HFF-Myc (cell line): Measurements from ENCODE around the gene CDH4.

Experiments used
- DNase-seq: peaks from one replicate; pipeline ENCODE4 v3.0.0-alpha.2; 2011; ENCODE audit warnings: low read depth; ENCODE audit errors: extremely low read depth
- H3K4me3 ChIP-seq: replicated peaks from 2 replicates; pipeline ENCODE4 v1.5.1; 2011; ENCODE audit warnings: low read depth, mild to moderate bottlenecking, control low read depth, low read length
- TF ChIP-seq, protein P1 (sequence below): IDR thresholded peaks from 2 replicates; pipeline ENCODE4 v1.5.1; 2012; ENCODE audit warnings: mild to moderate bottlenecking, low read depth, low read length, control low read depth; ENCODE audit errors: missing control alignments

CDH4 gene

DNA sequence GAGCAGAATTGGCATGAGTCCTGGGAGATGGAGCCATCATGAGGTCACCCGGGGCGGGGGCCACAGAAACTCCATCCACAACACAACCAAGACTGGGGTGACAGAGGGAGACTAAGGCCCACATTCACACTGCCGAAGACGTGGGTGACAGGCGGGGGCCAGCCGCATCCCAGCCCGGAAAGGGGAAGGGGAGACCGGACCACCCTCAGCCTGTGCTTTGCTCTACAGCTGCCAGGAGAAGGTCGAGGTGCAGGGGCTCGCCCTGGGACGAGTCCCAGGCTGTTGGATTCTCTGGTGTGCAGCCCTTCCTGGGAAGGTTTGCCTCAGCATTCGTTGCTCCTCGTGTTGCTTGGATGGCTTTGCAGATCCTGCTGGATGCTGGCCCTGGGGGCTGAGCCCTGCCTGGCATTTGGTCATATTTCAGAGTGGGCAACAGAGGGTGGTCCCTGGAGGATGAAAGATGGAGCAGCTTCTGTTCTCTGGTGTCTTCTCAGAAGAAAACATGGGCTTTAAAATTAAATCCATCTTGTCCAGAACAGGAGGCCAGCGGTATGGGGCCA is 484.8 kb downstream of the CDH4 start:
- DNase-seq, result no peak
- no peak overlapping the region for H3K4me3 ChIP-seq
- TF ChIP-seq, protein P1, sequence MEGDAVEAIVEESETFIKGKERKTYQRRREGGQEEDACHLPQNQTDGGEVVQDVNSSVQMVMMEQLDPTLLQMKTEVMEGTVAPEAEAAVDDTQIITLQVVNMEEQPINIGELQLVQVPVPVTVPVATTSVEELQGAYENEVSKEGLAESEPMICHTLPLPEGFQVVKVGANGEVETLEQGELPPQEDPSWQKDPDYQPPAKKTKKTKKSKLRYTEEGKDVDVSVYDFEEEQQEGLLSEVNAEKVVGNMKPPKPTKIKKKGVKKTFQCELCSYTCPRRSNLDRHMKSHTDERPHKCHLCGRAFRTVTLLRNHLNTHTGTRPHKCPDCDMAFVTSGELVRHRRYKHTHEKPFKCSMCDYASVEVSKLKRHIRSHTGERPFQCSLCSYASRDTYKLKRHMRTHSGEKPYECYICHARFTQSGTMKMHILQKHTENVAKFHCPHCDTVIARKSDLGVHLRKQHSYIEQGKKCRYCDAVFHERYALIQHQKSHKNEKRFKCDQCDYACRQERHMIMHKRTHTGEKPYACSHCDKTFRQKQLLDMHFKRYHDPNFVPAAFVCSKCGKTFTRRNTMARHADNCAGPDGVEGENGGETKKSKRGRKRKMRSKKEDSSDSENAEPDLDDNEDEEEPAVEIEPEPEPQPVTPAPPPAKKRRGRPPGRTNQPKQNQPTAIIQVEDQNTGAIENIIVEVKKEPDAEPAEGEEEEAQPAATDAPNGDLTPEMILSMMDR, result no peak

DNA sequence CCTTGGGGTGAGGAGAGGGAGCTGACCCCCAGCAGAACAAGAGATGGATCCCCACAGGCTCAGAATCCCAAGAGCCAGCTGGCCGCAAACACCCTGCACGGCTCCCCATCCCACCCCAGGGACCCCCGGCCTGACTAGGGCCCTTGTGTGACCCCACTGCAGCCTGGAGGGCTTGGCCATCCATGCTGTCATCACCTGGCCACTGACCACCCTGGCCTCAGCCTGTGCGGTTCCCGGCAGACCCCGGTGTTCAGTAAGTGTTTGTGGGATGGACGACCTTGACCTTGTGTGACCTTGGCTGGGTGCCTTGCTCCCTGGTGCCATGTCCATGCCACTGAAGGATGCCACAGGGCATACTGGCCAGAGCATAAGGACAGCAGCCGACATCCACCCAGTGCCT is 485.3 kb downstream of the CDH4 start:
- TF ChIP-seq, protein P1, result no peak
- no peak for DNase-seq
- no peak overlapping the region for H3K4me3 ChIP-seq

DNA sequence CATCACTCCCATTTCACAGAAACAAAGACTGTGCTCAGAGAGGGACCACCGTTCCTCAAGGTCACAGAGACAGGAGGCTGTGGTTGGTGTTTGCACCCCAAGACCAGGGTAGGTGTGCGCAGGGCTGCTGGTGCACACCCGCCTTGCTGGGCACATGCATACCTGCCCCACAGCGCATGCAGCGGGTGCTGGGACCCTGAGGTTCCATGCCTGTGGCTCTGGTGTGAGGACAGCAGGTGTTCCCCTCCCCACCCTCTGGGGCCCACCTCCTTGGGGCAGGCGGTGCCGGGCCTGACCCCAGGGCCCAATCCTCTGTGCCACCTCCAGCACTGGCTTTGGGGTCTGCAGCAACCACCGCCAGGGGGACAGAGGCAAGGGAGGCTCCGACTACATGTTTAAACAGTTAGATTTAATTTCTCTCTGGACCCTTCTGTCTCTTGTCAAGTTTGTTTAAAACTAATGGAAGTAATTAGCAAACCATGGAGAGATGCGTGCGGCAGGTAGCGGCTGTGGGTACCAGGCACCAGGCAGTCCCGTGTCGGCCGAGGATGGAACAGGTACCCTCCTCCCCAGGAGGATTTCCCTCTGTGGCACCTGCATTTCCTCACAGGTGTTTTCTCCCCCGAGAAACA is 485.9 kb downstream of the CDH4 start:
- DNase-seq, result no peak
- H3K4me3 ChIP-seq, result no peak overlapping the region
- TF ChIP-seq, protein P1, result no peak

DNA sequence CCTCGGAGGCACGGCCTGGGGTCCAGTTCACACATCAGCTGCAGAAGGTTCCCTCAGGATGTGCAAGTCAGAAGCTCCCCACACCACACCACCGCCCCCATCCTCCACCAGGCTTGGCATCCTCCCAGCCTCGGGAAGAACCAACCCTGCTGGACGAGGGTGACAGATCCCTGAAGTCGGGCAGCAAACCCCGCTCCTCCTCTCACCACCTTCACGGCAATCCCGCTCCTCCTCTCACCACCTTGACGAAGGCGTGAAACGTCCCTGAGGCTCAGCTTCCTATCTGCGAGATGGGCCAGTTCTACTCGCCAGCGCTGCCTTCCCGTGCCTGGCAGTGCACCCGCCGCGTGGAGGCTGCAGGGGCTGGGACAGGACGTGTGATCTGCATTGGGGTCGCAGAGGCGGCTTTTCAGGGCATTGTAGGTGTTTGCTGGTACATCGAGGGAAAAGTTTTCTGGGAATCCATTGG is 486.6 kb downstream of the CDH4 start:
- TF ChIP-seq, protein P1, result no peak
- no peak for DNase-seq
- no peak overlapping the region for H3K4me3 ChIP-seq

DNA sequence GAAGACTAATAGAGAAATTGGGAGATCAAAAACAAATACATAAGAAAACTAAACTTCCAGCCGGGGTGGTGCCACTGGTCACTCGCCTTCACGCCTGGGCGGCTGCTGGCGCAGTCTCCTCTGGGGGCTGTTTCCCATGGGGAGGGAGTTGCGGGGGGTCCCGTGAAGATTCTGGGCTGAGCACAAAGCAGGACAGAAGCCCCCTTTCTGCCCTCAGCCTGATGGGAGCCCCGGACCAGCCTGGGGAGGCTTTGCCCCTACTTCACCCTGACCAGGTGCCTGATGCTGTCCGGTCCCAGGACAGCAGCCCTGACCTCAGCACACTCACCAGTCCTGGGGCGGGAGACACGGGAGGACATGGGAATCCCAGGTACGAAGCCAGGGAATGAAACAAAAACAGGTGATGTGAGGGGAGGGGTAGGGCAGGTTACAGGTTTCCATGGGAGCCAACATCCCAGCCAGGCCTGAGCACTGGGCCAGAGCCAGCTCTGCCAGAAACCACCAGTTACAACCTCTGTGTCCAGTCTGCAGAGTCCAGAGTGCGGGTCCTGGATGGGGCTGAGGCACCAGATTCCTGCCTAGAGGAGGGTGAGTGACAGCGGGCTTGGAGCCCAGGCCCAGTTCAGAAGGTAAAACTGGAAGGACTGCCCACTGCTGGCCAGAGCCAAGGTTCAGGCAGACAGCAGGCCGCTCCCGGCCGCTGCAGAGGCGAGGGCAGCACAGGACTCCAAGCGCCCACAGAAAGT is 487.2 kb downstream of the CDH4 start:
- TF ChIP-seq, protein P1, result no peak
- no peak for DNase-seq
- H3K4me3 ChIP-seq, result no peak overlapping the region

DNA sequence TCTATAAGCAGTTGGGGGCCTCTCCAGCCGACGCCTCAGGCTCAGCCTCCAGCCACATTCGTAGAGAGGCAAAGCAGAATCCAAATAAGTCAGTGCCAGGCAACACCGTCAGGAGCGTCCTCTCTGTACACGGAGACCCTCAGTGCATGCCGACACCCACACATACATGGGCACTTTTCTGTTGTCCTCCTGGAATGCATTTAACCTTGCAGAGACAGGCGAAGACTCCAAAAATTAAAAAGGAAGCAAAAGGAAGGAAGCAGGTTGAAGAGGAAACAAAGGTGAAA is 487.7 kb downstream of the CDH4 start:
- no peak for DNase-seq
- TF ChIP-seq, protein P1, result no peak
- no peak overlapping the region for H3K4me3 ChIP-seq
